ENCODE measurements around the gene HAL. TPM values are rescaled to one million over a fixed set of nuclear protein-coding genes. Genes with fewer than 3 reads are reported as not detected.

Gene HAL
- total RNA-seq, 1 experiment from 2014 or later, result 0.39 TPM

- TF ChIP-seq E2F1 (CRISPR knock-in tag; IDR thresholded peaks at IDR 0.05) (no peak), ETV6 (CRISPR knock-in tag; IDR thresholded peaks at IDR 0.05) (no peak), ZNF396 (CRISPR knock-in tag; IDR thresholded peaks at IDR 0.05; ENCODE audit: borderline replicate concordance) (no peak), ZBTB21 (CRISPR knock-in tag; IDR thresholded peaks at IDR 0.05; ENCODE audit: borderline replicate concordance) (no peak), NFYB (CRISPR knock-in tag; conservative IDR thresholded peaks at IDR 0.05; ENCODE audit: low read depth) (no peak), JAZF1 (CRISPR knock-in tag; IDR thresholded peaks at IDR 0.05) (no peak), PRDM15 (CRISPR knock-in tag; IDR thresholded peaks at IDR 0.05) (no peak), ZNF317 (CRISPR knock-in tag; IDR thresholded peaks at IDR 0.05; ENCODE audit: borderline replicate concordance, low read depth) (no peak), ATF1 (CRISPR knock-in tag; IDR thresholded peaks at IDR 0.05) (no peak), ZNF532 (CRISPR knock-in tag; IDR thresholded peaks at IDR 0.05; ENCODE audit: borderline replicate concordance) (no peak)
- TF ChIP-seq, protein P1, sequence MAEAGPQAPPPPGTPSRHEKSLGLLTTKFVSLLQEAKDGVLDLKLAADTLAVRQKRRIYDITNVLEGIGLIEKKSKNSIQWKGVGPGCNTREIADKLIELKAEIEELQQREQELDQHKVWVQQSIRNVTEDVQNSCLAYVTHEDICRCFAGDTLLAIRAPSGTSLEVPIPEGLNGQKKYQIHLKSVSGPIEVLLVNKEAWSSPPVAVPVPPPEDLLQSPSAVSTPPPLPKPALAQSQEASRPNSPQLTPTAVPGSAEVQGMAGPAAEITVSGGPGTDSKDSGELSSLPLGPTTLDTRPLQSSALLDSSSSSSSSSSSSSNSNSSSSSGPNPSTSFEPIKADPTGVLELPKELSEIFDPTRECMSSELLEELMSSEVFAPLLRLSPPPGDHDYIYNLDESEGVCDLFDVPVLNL (CRISPR knock-in tag; IDR thresholded peaks at IDR 0.05; ENCODE audit: borderline replicate concordance, low read depth), result no peak
These were observed 7.5 kb downstream of the HAL start (continued) for GRCh38 chr12:95988506-95989275.

DNA sequence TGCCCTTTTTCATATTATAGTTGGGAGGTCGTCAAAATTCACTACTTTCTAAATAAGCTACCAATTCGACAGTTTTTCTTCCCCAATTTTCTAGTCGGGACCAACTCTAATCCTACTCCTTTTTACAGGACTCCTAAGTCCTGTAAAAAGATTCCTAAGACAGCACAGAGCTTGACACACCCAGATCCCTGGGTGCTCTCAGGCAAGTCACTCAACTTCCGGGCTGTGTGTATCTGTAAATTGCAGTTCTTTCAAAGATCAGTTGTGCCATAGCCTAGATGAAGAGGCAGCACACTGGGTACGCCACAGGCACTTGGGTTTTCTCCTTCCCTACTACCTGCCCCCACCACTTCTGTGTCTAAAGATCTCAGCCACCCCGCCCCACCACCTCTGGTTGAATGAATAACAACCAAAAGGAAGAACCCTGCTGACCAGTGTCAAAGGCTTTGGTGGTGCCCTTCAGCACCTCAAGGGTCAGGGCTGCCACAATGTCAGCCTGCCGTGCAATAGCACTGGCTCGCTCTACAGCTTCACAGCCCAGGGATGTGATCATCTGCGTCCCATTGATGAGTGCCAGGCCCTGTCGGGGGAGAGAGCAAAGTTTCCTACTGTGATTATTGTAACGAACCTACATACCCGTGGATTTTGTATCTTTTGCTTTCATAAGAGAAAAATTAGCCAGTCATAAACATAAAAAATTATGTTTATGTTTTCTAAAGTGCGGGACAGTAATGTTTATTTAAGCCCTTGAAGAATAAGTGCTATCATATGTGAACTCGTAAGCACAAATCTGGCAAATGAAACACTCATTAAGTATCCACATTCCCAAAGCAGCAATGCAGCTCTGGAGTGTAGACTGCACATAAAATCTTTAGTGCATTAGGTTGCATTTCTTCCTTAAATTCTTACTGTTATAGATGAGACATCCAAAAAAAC is 9.2 kb downstream of the HAL start:
- DNase-seq (ENCODE audit: low spot score), result peak; percentile 26
- ChIA-PET POLR2A (interaction anchor here (0.6 kb wide), 1 partner anchor 18 kb away, joined by 4 read pairs; no protein-coding TSS in a partner anchor), CTCF (interaction anchor here (0.5 to 5.1 kb wide), 5 partner anchors 12 to 192 kb away, joined by 3 to 32 read pairs (median 4); no protein-coding TSS in a partner anchor)
- Mint-ChIP-seq H3K4me1 (peaks cover 38% of the 10 kb centered on the region), H3K27me3 (ENCODE audit: low read depth) (no peaks in the 10 kb centered on the region), H3K27ac (0 out of 2 replicates have a peak overlapping the region, but pooled peaks have one; percentile 71), H3K36me3 (no peaks in the 10 kb centered on the region), H3K4me3 (peak overlapping the region; percentile 12; the same call in 1 of the 2 replicates), H3K9me3 (no peaks in the 10 kb centered on the region)
- TF ChIP-seq, protein P1 (CRISPR knock-in tag; IDR thresholded peaks at IDR 0.05; ENCODE audit: borderline replicate concordance, low read depth), result no peak
- 0 out of 2 replicates have a peak, but pooled peaks have one; percentile 53 for TF ChIP-seq CBFB (CRISPR knock-in tag; IDR thresholded peaks at IDR 0.05; ENCODE audit: low read depth)
- TF ChIP-seq TEAD1 (CRISPR knock-in tag; IDR thresholded peaks at IDR 0.05), result peak; percentile 36; the same call in 1 of the 2 replicates
- TF ChIP-seq E2F5 (CRISPR knock-in tag; IDR thresholded peaks at IDR 0.05), result no peak
- 0 out of 2 replicates have a peak, but pooled peaks have one; percentile 24 for TF ChIP-seq ZBTB21 (CRISPR knock-in tag; IDR thresholded peaks at IDR 0.05; ENCODE audit: borderline replicate concordance)
- ATAC-seq, result peak; percentile 87

All from WTC11 (cell line).